Measurements from ENCODE around the gene F2RL1.

- TF ChIP-seq POLR2A (IDR thresholded peaks at IDR 0.05) (no peak), CTCF (IDR thresholded peaks at IDR 0.05) (no peak), POLR2AphosphoS5 (IDR thresholded peaks at IDR 0.05) (no peak)
Measured at GRCh38 chr5:76866503-76866902, 47.7 kb downstream of the F2RL1 start.

All from prostate gland (tissue), 2 donors.